Dedifferentiated amniotic fluid mesenchymal stem cell (primary cell): ENCODE measurements around the gene SRRM4.

Experiments used
- DNase-seq: peaks from one replicate; pipeline ENCODE4 v3.0.0-alpha.2; 2016; ENCODE audit errors: extremely low spot score

SRRM4 gene

DNA sequence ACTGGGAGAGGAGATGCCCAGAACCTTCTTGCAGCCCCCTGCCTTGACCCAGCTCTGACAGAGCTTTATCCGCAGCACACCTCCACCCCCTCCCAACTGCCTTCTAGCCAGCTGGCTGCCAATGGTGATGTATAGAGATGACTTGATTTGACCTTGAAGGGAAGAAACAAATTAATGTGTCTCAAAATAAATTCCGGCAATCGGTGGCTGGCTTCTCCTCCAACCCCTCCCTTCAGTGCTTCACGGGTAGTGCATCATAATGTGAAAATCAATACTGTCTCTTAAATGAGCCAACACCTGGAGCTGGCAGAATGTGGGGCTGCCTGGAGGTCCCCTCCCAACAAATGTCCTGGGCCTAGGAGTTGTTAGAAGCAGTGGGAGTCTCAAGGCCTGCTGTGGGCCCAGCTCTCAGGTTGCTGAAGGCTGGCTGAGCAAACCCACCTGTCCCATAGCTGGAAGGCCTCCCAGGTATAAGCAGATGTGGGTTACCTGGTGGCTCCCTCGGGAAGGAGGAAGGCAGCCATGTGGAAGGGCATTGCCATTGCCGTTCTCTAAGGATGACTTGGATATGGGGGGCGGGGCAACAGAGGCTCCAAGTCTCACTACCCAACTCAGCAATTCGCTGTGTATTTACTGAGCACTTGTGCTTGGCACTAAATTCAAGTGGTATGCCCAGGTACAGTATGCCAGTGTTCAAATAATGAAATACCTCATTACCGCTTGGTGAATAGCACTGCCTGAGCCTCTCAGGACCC is 220.6 kb downstream of the SRRM4 start:
- DNase-seq, result no peak

DNA sequence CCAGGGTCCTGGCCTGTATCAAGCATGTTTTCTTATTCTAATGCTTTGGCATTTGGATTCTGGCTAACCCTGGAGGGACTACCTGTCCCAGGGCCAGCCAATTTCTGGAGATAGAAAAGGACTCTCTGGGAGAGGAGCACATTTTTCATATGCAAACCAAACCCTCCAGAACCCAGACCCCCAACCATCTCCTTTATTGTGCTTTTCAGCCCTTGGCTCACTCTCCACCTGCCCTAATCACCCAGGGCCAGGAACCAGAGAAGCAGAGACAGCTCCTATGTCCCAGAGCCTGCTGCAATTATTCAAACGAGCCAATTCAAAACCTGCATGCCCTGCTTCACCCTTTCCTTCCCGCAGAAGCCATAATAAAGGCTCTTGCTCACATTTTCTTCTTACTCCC is 221.2 kb downstream of the SRRM4 start:
- DNase-seq, result no peak

DNA sequence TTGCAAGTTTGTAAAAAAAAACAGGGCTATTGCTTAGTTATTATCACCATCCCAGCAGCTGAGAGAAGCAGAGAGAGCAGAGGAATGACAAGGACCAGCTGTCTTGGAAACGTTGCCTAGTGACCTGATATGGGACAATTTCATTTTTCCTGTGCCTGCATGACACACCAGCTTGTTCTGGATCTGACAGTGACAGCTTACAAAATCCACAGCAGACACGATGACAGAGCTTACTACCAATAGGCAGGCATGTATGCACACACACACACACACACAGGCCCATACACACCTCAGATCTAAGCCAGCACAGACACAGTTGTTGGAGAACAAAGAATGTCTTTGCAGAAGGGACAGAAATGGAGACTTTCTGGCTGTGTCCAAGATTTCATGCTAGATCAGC is 222.8 kb downstream of the SRRM4 start:
- no peak for DNase-seq

DNA sequence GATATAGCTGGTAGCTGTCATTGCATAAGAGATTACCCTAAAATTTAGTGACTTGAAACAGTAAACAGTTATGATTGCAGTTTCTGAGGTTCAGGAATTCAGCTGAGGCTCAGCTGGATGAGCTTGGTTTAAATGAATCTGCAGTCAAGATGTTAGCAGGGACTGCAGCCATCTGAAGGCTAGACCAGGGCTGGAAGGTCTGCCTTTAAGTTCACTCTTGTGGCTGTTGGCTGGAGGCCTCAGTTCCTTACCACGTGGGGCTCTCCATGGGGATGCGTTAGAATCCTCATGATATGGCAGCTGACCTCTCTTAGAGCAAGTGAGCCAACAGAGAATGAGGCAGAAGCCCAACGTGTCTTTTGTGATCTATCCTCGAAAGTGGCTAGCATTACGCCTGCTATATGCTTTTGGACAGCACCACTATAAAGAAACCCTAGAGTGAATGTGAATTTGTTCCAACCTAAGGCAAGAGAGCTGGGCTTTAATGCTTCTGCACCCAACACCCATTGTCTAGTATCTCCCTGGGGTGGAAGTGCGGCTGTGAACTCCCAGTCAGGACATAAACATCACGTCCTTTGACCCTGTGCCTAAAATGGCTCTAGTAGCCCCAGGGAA is 223.4 kb downstream of the SRRM4 start:
- DNase-seq, result no peak

DNA sequence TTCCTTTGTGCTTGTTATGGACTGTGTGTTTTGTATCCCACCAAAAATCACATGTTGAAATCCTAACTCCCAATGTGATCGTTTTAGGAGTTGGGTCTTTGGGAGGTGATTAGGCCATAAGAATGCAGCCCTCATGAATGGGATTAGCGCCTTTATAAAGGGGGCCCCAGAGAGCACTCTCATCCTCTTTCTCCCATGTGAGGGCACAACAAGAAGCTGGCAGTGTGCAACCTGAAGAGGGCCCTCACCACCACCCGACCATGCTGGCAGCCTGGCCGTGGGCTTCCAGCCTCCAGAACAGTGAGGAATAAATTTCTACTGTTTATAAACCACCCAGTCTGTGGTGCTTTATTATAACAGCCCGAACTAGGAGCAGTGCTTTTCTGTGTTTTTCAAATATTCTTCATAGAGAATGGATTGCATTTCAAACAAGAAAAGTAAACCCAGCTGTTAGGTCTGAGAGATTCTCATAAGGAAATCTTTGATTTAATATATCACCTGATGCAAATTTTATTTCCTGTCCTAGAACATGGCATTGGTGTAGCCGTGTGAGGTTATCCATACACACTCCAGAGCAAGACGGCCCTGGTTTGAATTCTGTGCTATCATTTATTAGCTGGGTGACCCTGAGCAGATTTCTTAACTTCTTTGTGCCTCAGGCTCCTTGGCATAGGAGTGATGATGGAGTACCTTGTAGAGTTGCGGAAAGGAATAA is 225.2 kb downstream of the SRRM4 start:
- DNase-seq, result no peak

DNA sequence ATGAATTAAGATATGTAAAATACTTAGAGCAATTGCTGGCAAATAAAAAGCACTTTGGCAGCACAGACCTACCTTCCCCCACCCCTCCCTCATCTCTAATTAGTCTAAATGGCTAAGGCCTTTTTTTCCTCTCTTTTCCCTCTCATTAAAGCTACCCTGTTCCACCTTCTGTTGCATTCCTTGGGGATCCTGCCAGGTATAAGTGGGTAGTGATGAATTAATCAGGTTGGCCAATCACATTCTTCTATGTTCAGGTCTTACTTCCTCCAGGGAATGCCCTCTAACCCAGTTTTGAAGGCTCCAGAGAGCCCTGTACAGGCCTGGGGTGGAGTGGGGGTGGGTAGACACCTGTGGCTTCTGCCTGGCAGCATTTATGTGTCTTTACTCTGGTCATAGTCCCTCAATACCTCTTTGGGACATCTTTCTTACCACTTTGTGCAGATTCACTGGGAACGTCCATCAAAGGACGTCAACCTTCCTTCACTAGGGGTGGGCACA is 225.8 kb downstream of the SRRM4 start:
- DNase-seq, result no peak

DNA sequence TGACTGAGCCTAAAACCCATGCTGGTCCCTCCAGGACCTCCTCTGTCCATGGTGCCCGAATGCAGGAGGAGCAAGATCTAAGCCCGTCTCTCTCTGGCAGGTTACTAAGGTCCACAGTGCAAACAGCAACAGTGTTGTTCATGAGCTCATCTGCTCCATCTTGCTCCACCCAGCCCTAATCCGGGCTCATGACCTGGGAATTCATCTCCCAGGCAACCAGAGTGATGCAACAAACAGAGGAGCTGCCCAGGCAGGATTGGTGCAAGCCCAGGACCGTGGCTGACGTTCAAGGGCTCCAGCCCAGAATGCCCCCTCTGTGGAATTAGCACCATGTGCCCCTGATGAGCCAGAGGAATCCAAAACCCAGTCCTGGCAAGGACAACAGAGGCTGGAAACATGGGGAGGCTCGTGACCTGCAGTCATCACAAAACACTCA is 227.3 kb downstream of the SRRM4 start:
- DNase-seq, result no peak

DNA sequence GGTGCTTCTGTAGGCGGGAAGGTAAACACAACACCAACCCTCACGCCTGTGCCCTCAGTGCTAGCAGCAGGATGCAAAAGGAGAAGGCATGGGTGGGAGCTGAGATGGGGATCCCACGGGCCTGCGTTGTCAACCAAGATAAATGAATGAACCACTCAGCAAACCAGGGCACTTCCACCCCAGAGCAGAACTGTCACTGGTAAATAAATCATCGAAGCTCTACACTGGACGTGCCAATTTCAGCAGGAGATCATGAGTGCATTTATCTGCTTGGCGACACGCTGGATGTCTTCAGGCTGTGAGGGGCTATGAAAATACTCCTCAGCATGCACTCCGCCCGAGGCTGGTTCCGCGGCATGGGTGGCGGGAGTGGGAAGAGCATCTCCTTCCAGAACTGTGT is 230.5 kb downstream of the SRRM4 start:
- no peak for DNase-seq
